Omental fat pad (tissue), 4 donors: ENCODE measurements around the gene FASN. TPM values are rescaled to one million over a fixed set of nuclear protein-coding genes. Genes with fewer than 3 reads are reported as not detected.

Experiments used
- ATAC-seq: fragments of 150-250 bp; one replicate; pipeline ENCODE4 v1.9.1; 2016; ENCODE audit warnings: mild to moderate bottlenecking, moderate library complexity; ENCODE audit not compliant: low FRiP score
- DNase-seq: peaks from one replicate; pipeline ENCODE4 v3.0.0-alpha.2; 2019; ENCODE audit warnings: low spot score
- total RNA-seq, 4 donors: library from RNA; depleted of rRNA; stranded (reverse); fragments of >200 nt; gene quantifications; one replicate each; pipeline ENCODE4 v1.1.0, GENCODE V29; 2016
- TF ChIP-seq, protein P1 (sequence below), 3 donors: fragments of 450-650 bp; IDR thresholded peaks; one replicate each; pipeline ENCODE4 v1.5.1; 2016 to 2017; ENCODE audit warnings: antibody characterized with exemption in 3 of 3, mild to moderate bottlenecking in 3 of 3, moderate library complexity in 2 of 3

FASN gene
- total RNA-seq, 4 donors from 2014 or later = 313 to 1,522 (median 467) TPM

GRCh38 chr17:82129095-82129494, 31.1 kb upstream of the FASN start:
- no peak for DNase-seq
- no peak for ATAC-seq
- TF ChIP-seq, protein P1, sequence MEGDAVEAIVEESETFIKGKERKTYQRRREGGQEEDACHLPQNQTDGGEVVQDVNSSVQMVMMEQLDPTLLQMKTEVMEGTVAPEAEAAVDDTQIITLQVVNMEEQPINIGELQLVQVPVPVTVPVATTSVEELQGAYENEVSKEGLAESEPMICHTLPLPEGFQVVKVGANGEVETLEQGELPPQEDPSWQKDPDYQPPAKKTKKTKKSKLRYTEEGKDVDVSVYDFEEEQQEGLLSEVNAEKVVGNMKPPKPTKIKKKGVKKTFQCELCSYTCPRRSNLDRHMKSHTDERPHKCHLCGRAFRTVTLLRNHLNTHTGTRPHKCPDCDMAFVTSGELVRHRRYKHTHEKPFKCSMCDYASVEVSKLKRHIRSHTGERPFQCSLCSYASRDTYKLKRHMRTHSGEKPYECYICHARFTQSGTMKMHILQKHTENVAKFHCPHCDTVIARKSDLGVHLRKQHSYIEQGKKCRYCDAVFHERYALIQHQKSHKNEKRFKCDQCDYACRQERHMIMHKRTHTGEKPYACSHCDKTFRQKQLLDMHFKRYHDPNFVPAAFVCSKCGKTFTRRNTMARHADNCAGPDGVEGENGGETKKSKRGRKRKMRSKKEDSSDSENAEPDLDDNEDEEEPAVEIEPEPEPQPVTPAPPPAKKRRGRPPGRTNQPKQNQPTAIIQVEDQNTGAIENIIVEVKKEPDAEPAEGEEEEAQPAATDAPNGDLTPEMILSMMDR (IDR thresholded peaks at IDR 0.05) = no peak

- ATAC-seq (no peak), DNase-seq (no peak)
- TF ChIP-seq, protein P1 (IDR thresholded peaks at IDR 0.05) = no peak
These were observed 30.3 kb upstream of the FASN start for GRCh38 chr17:82128287-82128686.

DNA sequence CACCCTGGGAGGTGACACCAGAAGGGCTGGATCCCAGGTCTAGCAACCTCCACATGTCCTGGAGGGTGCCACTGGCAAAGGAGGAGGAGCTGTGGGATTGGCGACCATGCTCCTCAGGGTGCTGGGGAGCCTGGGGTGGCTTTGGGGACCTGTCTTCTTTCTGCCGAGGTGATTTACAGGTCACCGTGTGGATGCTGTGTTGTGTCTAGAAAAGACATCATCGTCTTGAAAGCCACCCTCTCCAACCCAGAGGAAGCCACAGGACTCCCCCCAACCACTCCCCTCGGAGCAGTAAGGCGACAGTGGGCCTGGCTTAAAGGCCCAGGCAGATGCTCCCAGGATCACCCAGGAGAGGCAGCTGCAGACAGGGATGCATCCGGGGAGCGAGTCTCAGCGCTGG, 29.7 kb upstream of the FASN start:
- no peak for ATAC-seq
- no peak for DNase-seq
- TF ChIP-seq, protein P1 (IDR thresholded peaks at IDR 0.05) = no peak

- DNase-seq (no peak), ATAC-seq (no peak)
- TF ChIP-seq, protein P1 (IDR thresholded peaks at IDR 0.05) = no peak
These were observed 29.2 kb upstream of the FASN start for GRCh38 chr17:82127315-82127595.

DNA sequence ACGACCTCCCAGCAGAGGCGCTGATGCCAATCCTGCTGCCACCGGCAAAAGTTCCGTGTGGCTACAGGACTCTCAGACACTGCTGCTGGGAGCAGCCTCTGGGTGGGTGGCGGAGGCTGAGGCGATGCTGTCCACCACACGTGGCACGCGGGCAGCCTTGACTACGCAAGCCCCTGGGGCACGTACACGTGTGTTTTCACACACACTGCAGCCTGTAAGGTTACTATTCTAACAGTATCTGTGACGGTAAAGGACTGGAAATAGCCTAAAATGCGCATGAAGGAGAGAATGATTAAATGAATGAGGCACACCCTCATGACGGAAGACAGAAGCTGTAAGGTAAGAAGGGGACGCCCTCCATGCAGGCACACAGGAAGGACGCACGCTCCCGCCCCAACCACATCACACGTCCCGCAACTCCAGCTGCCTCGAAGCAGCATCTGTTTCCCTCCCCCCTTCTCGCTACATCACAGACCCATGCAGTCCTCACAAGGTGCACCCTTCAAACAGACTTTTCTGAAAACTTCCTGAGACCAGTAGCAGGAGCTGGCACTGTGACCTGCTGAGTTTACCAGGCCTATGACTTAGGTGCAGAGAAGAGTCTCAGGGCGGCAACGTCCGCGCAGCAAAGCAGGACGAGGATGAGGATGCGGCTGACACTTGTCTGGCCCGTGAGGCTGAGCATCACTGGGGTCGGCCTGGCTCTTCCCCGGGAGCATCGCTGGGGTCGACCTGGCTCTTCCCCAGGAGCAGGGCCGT, 28.7 kb upstream of the FASN start:
- ATAC-seq (no peak), DNase-seq (no peak)
- TF ChIP-seq, protein P1 (IDR thresholded peaks at IDR 0.05) = no peak

DNA sequence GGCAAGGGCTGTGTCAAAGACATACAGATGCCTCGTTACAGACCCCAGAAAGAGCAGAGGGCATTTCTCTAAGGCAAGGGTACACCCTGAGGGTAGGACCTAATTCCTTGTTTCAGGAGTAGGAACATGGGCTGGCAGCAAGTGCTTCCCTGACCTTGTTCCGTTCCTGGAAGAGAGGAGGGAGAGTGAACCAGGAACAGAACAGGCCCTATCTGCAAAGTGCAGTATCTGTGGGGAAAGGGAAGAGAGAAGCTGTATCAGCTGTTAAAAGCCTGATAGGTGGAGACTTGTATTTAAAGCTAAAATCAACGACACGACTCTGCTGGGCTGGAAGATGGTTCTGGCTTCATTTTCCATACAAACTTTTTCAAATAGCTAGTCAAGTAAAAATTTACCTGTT, 26.1 kb upstream of the FASN start:
- ATAC-seq = no peak
- DNase-seq = no peak
- TF ChIP-seq, protein P1 (IDR thresholded peaks at IDR 0.05) = no peak
